Fibroblast of skin of left biceps (primary cell): Measurements from ENCODE around the gene NEMP1.
"Not testable (repeated sequence)": the region's sequence is repeated elsewhere in the genome, so short reads cannot be mapped to it uniquely, and the experiment has no call there.

Source experiments
- DNase-seq, 2 experiments: peaks; one replicate each; pipeline ENCODE4 v3.0.0-alpha.2; 2013; ENCODE audit warnings: low read depth in 2 of 2

NEMP1 gene

GRCh38 chr12:57029457-57029856, 49.1 kb downstream of the NEMP1 start:
- DNase-seq = no peak

- DNase-seq = no peak
Measured at GRCh38 chr12:57027805-57028153, 50.8 kb downstream of the NEMP1 start.

GRCh38 chr12:57027011-57027804, 51.4 kb downstream of the NEMP1 start:
- DNase-seq = no peak

GRCh38 chr12:57025196-57025595, 53.4 kb downstream of the NEMP1 start:
- DNase-seq = no peak

- DNase-seq = not testable (repeated sequence)
Measured at GRCh38 chr12:57022324-57022723, 56.3 kb downstream of the NEMP1 start.

GRCh38 chr12:57019983-57020719, 58.4 kb downstream of the NEMP1 start:
- DNase-seq = no peak

- DNase-seq = no peak
Measured at GRCh38 chr12:57018906-57019305, 59.7 kb downstream of the NEMP1 start.

GRCh38 chr12:57018353-57018752, 60.2 kb downstream of the NEMP1 start:
- not testable (repeated sequence) for DNase-seq

GRCh38 chr12:57016348-57016747, 62.2 kb downstream of the NEMP1 start, which contains the start of gene TAC3:
Gene TAC3 (minus strand): TSS chr12:57016529. CDS start chr12:57015797, 732 bp downstream.
- no peak for DNase-seq

GRCh38 chr12:57012600-57013465, 65.8 kb downstream of the NEMP1 start:
- DNase-seq = no peak

GRCh38 chr12:57011438-57012424, 66.9 kb downstream of the NEMP1 start:
- DNase-seq = no peak

- DNase-seq = no peak
Measured at GRCh38 chr12:57010627-57011247, 67.9 kb downstream of the NEMP1 start.

- DNase-seq = no peak
Measured at GRCh38 chr12:57009949-57010626, 68.5 kb downstream of the NEMP1 start.

GRCh38 chr12:57008178-57008577, 70.4 kb downstream of the NEMP1 start:
- peak; percentile 20 to 26 for DNase-seq

GRCh38 chr12:57006809-57007475, 71.6 kb downstream of the NEMP1 start:
- no peak for DNase-seq

GRCh38 chr12:57005980-57006808, 72.4 kb downstream of the NEMP1 start, which contains the start of gene ZBTB39:
Gene ZBTB39 (minus strand): TSS chr12:57006546. CDS start chr12:57004917, 1,629 bp downstream.
- peak; percentile 14 to 20 for DNase-seq
